ENCODE data around the gene DGCR8.

DNA sequence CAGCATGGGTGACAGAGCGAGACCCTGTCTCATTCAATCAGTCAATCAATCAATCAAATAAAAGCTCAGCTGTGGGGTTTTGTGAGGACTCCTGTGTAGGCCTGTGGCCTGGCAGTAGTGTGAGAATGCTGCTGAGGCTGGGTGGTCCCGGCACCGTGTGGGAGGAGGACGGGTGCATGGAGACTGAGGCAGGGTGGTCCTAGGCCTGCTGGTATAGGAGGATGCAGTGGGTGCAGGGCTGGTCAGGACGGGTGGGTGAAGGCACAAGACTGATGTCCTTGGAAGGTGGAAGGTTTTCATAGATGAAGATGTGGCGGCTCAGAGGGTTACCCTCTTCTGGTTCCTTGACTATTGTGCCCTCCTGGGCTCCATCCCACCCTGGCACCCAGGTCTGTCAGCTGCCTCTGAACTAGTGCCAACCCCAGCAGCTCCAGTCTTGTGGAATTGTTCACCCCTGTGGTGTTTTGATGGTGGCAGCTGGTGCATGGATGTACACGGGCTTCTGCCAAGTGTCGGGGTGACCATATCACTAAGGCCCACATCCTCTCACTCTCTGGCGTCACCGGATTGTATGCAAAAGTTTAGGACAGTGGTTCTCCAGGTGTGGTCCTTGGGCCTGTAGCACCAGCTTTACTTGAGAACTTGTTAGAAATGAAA lies 35.4 kb upstream of the DGCR8 start:
- no peak for TF ChIP-seq NFRKB (IDR thresholded peaks at IDR 0.05)
- TF ChIP-seq ZNF384 (IDR thresholded peaks at IDR 0.05): no peak
- no peak for TF ChIP-seq TARDBP (IDR thresholded peaks at IDR 0.05)
- TF ChIP-seq FOXM1 (IDR thresholded peaks at IDR 0.05; ENCODE audit: borderline replicate concordance): no peak
- TF ChIP-seq SP1 (IDR thresholded peaks at IDR 0.05): no peak
- TF ChIP-seq CTBP1 (IDR thresholded peaks at IDR 0.05; ENCODE audit: borderline replicate concordance): no peak
